Body of pancreas (tissue), 4 donors: ENCODE results near the gene GNAS-AS1. TPM values are rescaled to one million over a fixed set of nuclear protein-coding genes. Genes with fewer than 3 reads are reported as not detected.

Experiments used
- ATAC-seq: fragments of 150-250 bp; one replicate; pipeline ENCODE4 v1.9.1; 2016
- DNase-seq, 4 donors: peaks; one replicate each; pipeline ENCODE4 v3.0.0-alpha.2; 2019
- H3K27ac ChIP-seq, 4 donors: fragments of 200-600 bp; sonication (generic); 1 replicate in 3 of 4; 2 replicates in 1 of 4; pipeline versions ENCODE4 v1.5.1 to v1.6.1; 2016 to 2019; ENCODE audit warnings: mild to moderate bottlenecking in 1 of 4, mixed read lengths in 1 of 4, moderate library complexity in 1 of 4
- H3K27me3 ChIP-seq, 2 donors: fragments of 200-600 bp; sonication (generic); one replicate each; pipeline ENCODE4 v1.6.0; 2016; ENCODE audit warnings: mild to moderate bottlenecking in 1 of 2
- H3K36me3 ChIP-seq, 2 donors: fragments of 200-600 bp; sonication (generic); replicated peaks in 1 of 2; 2 replicates each; pipeline ENCODE4 v1.5.1; 2016; ENCODE audit warnings: low read depth in 2 of 2; ENCODE audit not compliant: insufficient read depth in 1 of 2
- H3K4me1 ChIP-seq: fragments of 200-600 bp; sonication (generic); one replicate; pipeline ENCODE4 v1.6.0; 2016
- H3K4me3 ChIP-seq, 2 donors: fragments of 200-600 bp; sonication (generic); 1 replicate in 1 of 2; 2 replicates in 1 of 2; pipeline ENCODE4 v1.5.1; 2016 to 2019
- H3K9me3 ChIP-seq, 3 donors: fragments of 200-600 bp; sonication (generic); 1 replicate in 2 of 3; 2 replicates in 1 of 3; pipeline ENCODE4 v1.5.1; 2016
- CTCF ChIP-seq, 7 experiments: fragments of 450-650 bp in 4 of 7; fragments of 200-600 bp in 3 of 7; sonication (generic) in 3 of 7; IDR thresholded peaks; one replicate each; pipeline ENCODE4 v1.5.1; 2016 to 2019; ENCODE audit warnings: antibody characterized with exemption in 7 of 7
- POLR2A ChIP-seq, 3 donors: fragments of 450-650 bp; IDR thresholded peaks; one replicate each; pipeline ENCODE4 v1.6.1; 2016; ENCODE audit warnings: antibody characterized with exemption in 3 of 3, mild to moderate bottlenecking in 2 of 3
- WGBS, 2 donors: methylation state at CpG; one replicate each; pipeline ENCODE4 v1.1.5; 2017; 5-methylcytosine and 5-hydroxymethylcytosine counted together
- intact Hi-C: fragments of 100-400 bp; cut with DNase I; formaldehyde crosslinking; loops from one replicate; pipeline ENCODE4 v1.15.1; 2023
- total RNA-seq, 2 donors: library from RNA; depleted of rRNA; stranded (reverse); fragments of >200 nt; gene quantifications; one replicate each; pipeline ENCODE4 v1.1.0, GENCODE V29; 2016

Gene GNAS-AS1
- total RNA-seq, 2 donors from 2014 or later = 1.0 to 3.0 TPM

- TF ChIP-seq POLR2A (IDR thresholded peaks at IDR 0.05) (no peak), CTCF (IDR thresholded peaks at IDR 0.05) (no peak)
- no peak for ATAC-seq
- no peak overlapping the region for H3K27ac ChIP-seq
- WGBS, 2 donors = 48 to 49% methylated on average over 5 to 15 of the region's 15 CpGs
- no peaks in the 10 kb centered on the region for H3K27me3 ChIP-seq
- H3K9me3 ChIP-seq = no peaks in the 10 kb centered on the region
- no peak overlapping the region for H3K4me3 ChIP-seq
- no peaks in the 10 kb centered on the region for H3K36me3 ChIP-seq
- no peaks in the 10 kb centered on the region for H3K4me1 ChIP-seq
- DNase-seq = no peak
- intact Hi-C loops = no loop called here
Measured at GRCh38 chr20:58784321-58785074, 66.2 kb downstream of the GNAS-AS1 start.

GRCh38 chr20:58783511-58784011 lies 67.1 kb downstream of the GNAS-AS1 start:
- H3K27me3 ChIP-seq = no peaks in the 10 kb centered on the region
- intact Hi-C loops = no loop called here

GRCh38 chr20:58781138-58781537 lies 69.6 kb downstream of the GNAS-AS1 start:
- Histone ChIP-seq H3K27ac (no peak overlapping the region), H3K9me3 (no peaks in the 10 kb centered on the region), H3K36me3 (no peaks in the 10 kb centered on the region), H3K4me1 (no peaks in the 10 kb centered on the region), H3K4me3 (no peak overlapping the region), H3K27me3 (no peaks in the 10 kb centered on the region)
- no peak for ATAC-seq
- TF ChIP-seq CTCF (IDR thresholded peaks at IDR 0.05) = no peak
- no peak for TF ChIP-seq POLR2A (IDR thresholded peaks at IDR 0.05)
- intact Hi-C loops = no loop called here
- WGBS, 2 donors = 35% methylated on average over 4 of the region's 4 CpGs
- DNase-seq = no peak

More at GRCh38 chr20:58783511-58784011, 67.1 kb downstream of the GNAS-AS1 start:
- no peaks in the 10 kb centered on the region for H3K36me3 ChIP-seq
- H3K9me3 ChIP-seq = no peaks in the 10 kb centered on the region
- no peak for ATAC-seq
- no peak overlapping the region for H3K27ac ChIP-seq
- H3K4me3 ChIP-seq = no peak overlapping the region
- WGBS, 2 donors = 56 to 65% methylated on average over 10 to 12 of the region's 12 CpGs
- no peak for TF ChIP-seq CTCF (IDR thresholded peaks at IDR 0.05)
- no peak for TF ChIP-seq POLR2A (IDR thresholded peaks at IDR 0.05)
- no peaks in the 10 kb centered on the region for H3K4me1 ChIP-seq
- DNase-seq = no peak

- no peak for TF ChIP-seq CTCF (IDR thresholded peaks at IDR 0.05)
- no peak for TF ChIP-seq POLR2A (IDR thresholded peaks at IDR 0.05)
- Histone ChIP-seq H3K4me3 (no peak overlapping the region), H3K4me1 (no peaks in the 10 kb centered on the region), H3K36me3 (no peaks in the 10 kb centered on the region), H3K27me3 (no peaks in the 10 kb centered on the region), H3K9me3 (no peaks in the 10 kb centered on the region), H3K27ac (no peak overlapping the region)
- WGBS, 2 donors = 45 to 66% methylated on average over 7 to 9 of the region's 9 CpGs
- ATAC-seq (no peak), DNase-seq (peak in 1 of 4 donors; percentile 25)
- intact Hi-C loops = no loop called here
Measured at GRCh38 chr20:58778760-58779159, 71.9 kb downstream of the GNAS-AS1 start.

- Histone ChIP-seq H3K36me3 (no peaks in the 10 kb centered on the region), H3K27ac (no peak overlapping the region), H3K4me1 (no peaks in the 10 kb centered on the region), H3K27me3 (no peaks in the 10 kb centered on the region), H3K9me3 (no peaks in the 10 kb centered on the region), H3K4me3 (no peak overlapping the region)
- WGBS, 2 donors = 64 to 78% methylated on average over 7 of the region's 7 CpGs
- DNase-seq (no peak), ATAC-seq (no peak)
- intact Hi-C loops = no loop called here
- TF ChIP-seq POLR2A (IDR thresholded peaks at IDR 0.05) = no peak
- TF ChIP-seq CTCF (IDR thresholded peaks at IDR 0.05) = no peak
Measured at GRCh38 chr20:58777657-58778056, 73.0 kb downstream of the GNAS-AS1 start.
